Spinal cord (tissue), 10 donors: ENCODE results near the gene KCTD11. TPM values are rescaled to one million over a fixed set of nuclear protein-coding genes. Genes with fewer than 3 reads are reported as not detected.
"Not testable (repeated sequence)": the region's sequence is repeated elsewhere in the genome, so short reads cannot be mapped to it uniquely, and the experiment has no call there.

Experiments
- DNase-seq, 6 donors: peaks; one replicate each; pipeline versions ENCODE4 v3.0.0 to v3.0.0-alpha.2; 2013 to 2015; ENCODE audit warnings: low spot score in 6 of 6, low read depth in 4 of 6
- H3K27ac ChIP-seq: one replicate; pipeline ENCODE4 v1.5.1; 2013; ENCODE audit warnings: low read depth, low read length, control low read depth
- H3K27me3 ChIP-seq: one replicate; pipeline ENCODE4 v1.6.1; 2013; ENCODE audit warnings: low read length; ENCODE audit not compliant: control insufficient read depth, insufficient read depth
- H3K36me3 ChIP-seq: one replicate; pipeline ENCODE4 v1.6.1; 2013; ENCODE audit warnings: low read length; ENCODE audit not compliant: control insufficient read depth, insufficient read depth
- H3K4me1 ChIP-seq: one replicate; pipeline ENCODE4 v1.6.1; 2013; ENCODE audit warnings: low read length; ENCODE audit not compliant: control insufficient read depth, insufficient read depth
- H3K4me3 ChIP-seq: one replicate; pipeline ENCODE4 v1.5.1; 2013; ENCODE audit warnings: low read depth, low read length, control low read depth
- H3K9me3 ChIP-seq: one replicate; pipeline ENCODE4 v1.6.1; 2013; ENCODE audit warnings: low read length; ENCODE audit not compliant: control insufficient read depth, insufficient read depth
- WGBS: methylation state at CpG from one replicate; pipeline ENCODE4 v1.1.5; 2013; ENCODE audit warnings: missing lambda C conversion rate; ENCODE audit not compliant: insufficient coverage; 5-methylcytosine and 5-hydroxymethylcytosine counted together
- polyA plus RNA-seq, 2 donors: library from polyadenylated mRNA; unstranded; fragments of 120-200 nt; gene quantifications; one replicate each; pipeline ENCODE4 v1.2.1, GENCODE V29; 2013; ENCODE audit not compliant: insufficient read length in 2 of 2
- total RNA-seq, 2 donors: library from RNA; depleted of rRNA in 1 of 2; stranded (reverse); fragments of 120-200 nt in 1 of 2; fragments of >200 nt in 1 of 2; gene quantifications; one replicate each; pipeline versions ENCODE4 v1.2.3 to v1.2.4, GENCODE V29; 2013 to 2014
- donor health status: healthy.

The KCTD11 gene
- total and polyA plus RNA-seq, 4 donors = 5.6 to 13.5 (median 11.5) TPM

- H3K4me3 ChIP-seq = no peak overlapping the region
- peaks cover 3% of the 10 kb centered on the region for H3K27me3 ChIP-seq
- no peaks in the 10 kb centered on the region for H3K4me1 ChIP-seq
- H3K9me3 ChIP-seq = no peaks in the 10 kb centered on the region
- no peaks in the 10 kb centered on the region for H3K36me3 ChIP-seq
- DNase-seq = no peak
- WGBS = no CpG with 5 or more reads among the region's 13 CpGs
- no peak overlapping the region for H3K27ac ChIP-seq
Observed at GRCh38 chr17:7367918-7368598, 16.1 kb downstream of the KCTD11 start.

- H3K4me3 ChIP-seq, H3K27me3 ChIP-seq, DNase-seq, H3K4me1 ChIP-seq, H3K27ac ChIP-seq, H3K36me3 ChIP-seq, H3K9me3 ChIP-seq: not testable (repeated sequence)
- 77% methylated on average over 5 of the region's 5 CpGs for WGBS
Observed at GRCh38 chr17:7368599-7368994, 16.6 kb downstream of the KCTD11 start.

GRCh38 chr17:7369825-7370224 lies 17.9 kb downstream of the KCTD11 start:
- H3K4me3 ChIP-seq = no peak overlapping the region
- peaks cover 3% of the 10 kb centered on the region for H3K27me3 ChIP-seq
- no peaks in the 10 kb centered on the region for H3K9me3 ChIP-seq
- H3K4me1 ChIP-seq = no peaks in the 10 kb centered on the region
- no peak overlapping the region for H3K27ac ChIP-seq
- 82% methylated on average over 5 of the region's 5 CpGs for WGBS
- H3K36me3 ChIP-seq = no peaks in the 10 kb centered on the region
- DNase-seq = no peak

GRCh38 chr17:7370853-7371252 lies 18.9 kb downstream of the KCTD11 start:
- H3K4me3 ChIP-seq = no peak overlapping the region
- peaks cover 3% of the 10 kb centered on the region for H3K27me3 ChIP-seq
- no peak overlapping the region for H3K27ac ChIP-seq
- H3K36me3 ChIP-seq = no peaks in the 10 kb centered on the region
- no peak for DNase-seq
- H3K9me3 ChIP-seq = no peaks in the 10 kb centered on the region
- no peaks in the 10 kb centered on the region for H3K4me1 ChIP-seq
- no CpG with 5 or more reads among the region's 4 CpGs for WGBS

- no peaks in the 10 kb centered on the region for H3K4me1 ChIP-seq
- no peaks in the 10 kb centered on the region for H3K36me3 ChIP-seq
- no peaks in the 10 kb centered on the region for H3K9me3 ChIP-seq
- no peak overlapping the region for H3K27ac ChIP-seq
- no peak overlapping the region for H3K4me3 ChIP-seq
- WGBS = 94% methylated on average over 2 of the region's 2 CpGs
- H3K27me3 ChIP-seq = peaks cover 6% of the 10 kb centered on the region
- DNase-seq = no peak
Observed at GRCh38 chr17:7374353-7374752, 22.4 kb downstream of the KCTD11 start.

- Histone ChIP-seq H3K4me1 (peaks cover 29% of the 10 kb centered on the region), H3K9me3 (no peaks in the 10 kb centered on the region), H3K27ac (no peak overlapping the region), H3K36me3 (peaks cover 2% of the 10 kb centered on the region), H3K4me3 (no peak overlapping the region), H3K27me3 (peaks cover 48% of the 10 kb centered on the region)
- DNase-seq = no peak
- no CpG with 5 or more reads among the region's 3 CpGs for WGBS
Observed at GRCh38 chr17:7379134-7379533, 27.2 kb downstream of the KCTD11 start.

DNA sequence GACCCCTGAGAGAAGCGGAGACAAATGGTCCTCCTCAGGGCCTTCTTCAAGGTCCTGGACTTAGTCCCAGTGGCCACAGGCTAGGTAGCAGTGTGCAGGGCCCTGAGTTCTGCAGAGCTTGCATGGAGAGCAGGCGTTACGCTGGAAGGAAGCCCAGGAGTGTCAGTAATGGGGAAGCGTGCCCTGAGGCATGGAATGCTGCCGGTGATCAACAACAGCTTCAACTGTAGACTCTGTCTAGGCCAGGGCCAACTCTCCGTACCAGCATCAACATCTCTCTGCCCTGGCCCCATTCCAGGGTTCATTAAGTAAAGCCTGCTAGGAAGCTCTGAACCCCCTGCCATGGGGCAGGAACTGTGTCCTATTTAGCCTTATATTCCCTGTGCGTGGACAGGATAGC lies 28.4 kb downstream of the KCTD11 start:
- peak in 2 of 6 donors; percentile 53 to 80 for DNase-seq
- H3K27ac ChIP-seq = no peak overlapping the region
- peaks cover 36% of the 10 kb centered on the region for H3K4me1 ChIP-seq
- no peaks in the 10 kb centered on the region for H3K9me3 ChIP-seq
- H3K27me3 ChIP-seq = peaks cover 55% of the 10 kb centered on the region
- H3K36me3 ChIP-seq = peaks cover 2% of the 10 kb centered on the region
- WGBS = 42% methylated on average over 7 of the region's 7 CpGs
- no peak overlapping the region for H3K4me3 ChIP-seq

GRCh38 chr17:7380855-7381683 lies 29.1 kb downstream of the KCTD11 start, which contains the start of gene TNK1:
Gene TNK1, plus strand, starts transcription at chr17:7381089. Its CDS starts 1,838 bp downstream, at chr17:7382927.
- H3K9me3 ChIP-seq = no peaks in the 10 kb centered on the region
- H3K27me3 ChIP-seq = peaks cover 55% of the 10 kb centered on the region
- no peak within 1 kb of the TSS for H3K27ac ChIP-seq
- no peak within 1 kb of the TSS for H3K4me3 ChIP-seq
- 1% methylated on average over 45 of the region's 52 CpGs for WGBS
- peaks cover 3% of the 10 kb centered on the region for H3K36me3 ChIP-seq
- H3K4me1 ChIP-seq = peaks cover 36% of the 10 kb centered on the region
- no peak for DNase-seq

DNA sequence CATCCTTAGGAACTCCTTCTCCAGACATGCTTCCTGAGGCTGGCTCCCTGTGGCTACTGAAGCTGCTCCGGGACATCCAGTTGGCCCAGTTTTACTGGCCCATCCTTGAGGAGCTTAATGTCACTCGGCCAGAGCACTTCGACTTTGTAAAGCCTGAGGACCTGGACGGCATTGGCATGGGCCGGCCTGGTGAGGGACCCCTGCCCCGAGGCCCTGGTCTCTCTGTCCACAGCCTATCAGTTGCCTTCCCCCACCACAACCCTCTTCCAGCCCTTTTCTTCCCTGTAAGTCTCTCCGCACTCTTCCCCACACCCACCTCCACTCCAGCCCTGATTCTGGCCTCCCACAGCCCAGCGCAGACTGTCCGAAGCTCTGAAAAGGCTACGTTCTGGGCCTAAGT lies 30.9 kb downstream of the KCTD11 start:
- no peak overlapping the region for H3K27ac ChIP-seq
- H3K9me3 ChIP-seq = no peaks in the 10 kb centered on the region
- 79% methylated on average over 7 of the region's 10 CpGs for WGBS
- peaks cover 55% of the 10 kb centered on the region for H3K27me3 ChIP-seq
- peaks cover 36% of the 10 kb centered on the region for H3K4me1 ChIP-seq
- no peak for DNase-seq
- H3K4me3 ChIP-seq = no peak overlapping the region
- peaks cover 17% of the 10 kb centered on the region for H3K36me3 ChIP-seq

DNA sequence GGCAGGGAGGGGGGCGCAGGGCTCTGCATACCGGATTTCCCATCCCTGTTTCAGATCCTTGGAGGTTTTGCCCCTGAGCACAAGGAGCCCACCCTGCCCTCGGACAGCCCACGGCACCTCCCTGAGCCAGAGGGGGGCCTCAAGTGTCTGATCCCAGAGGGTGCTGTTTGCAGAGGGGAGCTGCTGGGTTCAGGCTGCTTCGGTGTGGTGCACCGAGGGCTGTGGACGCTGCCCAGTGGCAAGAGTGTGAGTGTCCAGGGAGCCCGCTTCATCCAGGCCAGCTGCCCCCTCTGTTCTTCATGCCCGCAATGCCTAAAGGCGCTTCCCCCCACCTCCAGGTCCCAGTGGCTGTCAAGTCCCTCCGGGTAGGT lies 31.4 kb downstream of the KCTD11 start:
- Histone ChIP-seq H3K4me3 (peak overlapping the region; percentile 43), H3K27me3 (peaks cover 55% of the 10 kb centered on the region), H3K4me1 (peaks cover 36% of the 10 kb centered on the region), H3K9me3 (no peaks in the 10 kb centered on the region), H3K36me3 (peaks cover 21% of the 10 kb centered on the region), H3K27ac (no peak overlapping the region)
- 78% methylated on average over 11 of the region's 11 CpGs for WGBS
- no peak for DNase-seq
